Measurements from ENCODE around the gene PDE9A.

PDE9A gene

GRCh38 chr21:42767561-42767835, 114.1 kb downstream of the PDE9A start:
- no peak for DNase-seq (ENCODE audit: low read depth in 2 of 3, low spot score in 1 of 3)

- DNase-seq (ENCODE audit: low read depth in 2 of 3, low spot score in 1 of 3) = no peak
Measured at GRCh38 chr21:42768324-42769121, 115.1 kb downstream of the PDE9A start.

- no peak for DNase-seq (ENCODE audit: low read depth in 2 of 3, low spot score in 1 of 3)
Measured at GRCh38 chr21:42769183-42769819, 115.9 kb downstream of the PDE9A start.

- no peak for DNase-seq (ENCODE audit: low read depth in 2 of 3, low spot score in 1 of 3)
Measured at GRCh38 chr21:42769820-42770716, 116.6 kb downstream of the PDE9A start.

- DNase-seq (ENCODE audit: low read depth in 2 of 3, low spot score in 1 of 3) = no peak
Measured at GRCh38 chr21:42770717-42771502, 117.5 kb downstream of the PDE9A start.

- no peak for DNase-seq (ENCODE audit: low read depth in 2 of 3, low spot score in 1 of 3)
Measured at GRCh38 chr21:42771503-42771805, 118.0 kb downstream of the PDE9A start.

GRCh38 chr21:42775123-42775522, 121.7 kb downstream of the PDE9A start:
- DNase-seq (ENCODE audit: low read depth in 2 of 3, low spot score in 1 of 3) = no peak

- DNase-seq (ENCODE audit: low read depth in 2 of 3, low spot score in 1 of 3) = no peak
Measured at GRCh38 chr21:42775891-42776290, 122.5 kb downstream of the PDE9A start.

- no peak for DNase-seq (ENCODE audit: low read depth in 2 of 3, low spot score in 1 of 3)
Measured at GRCh38 chr21:42777064-42777756, 123.8 kb downstream of the PDE9A start.

- no peak for DNase-seq (ENCODE audit: low read depth in 2 of 3, low spot score in 1 of 3)
Measured at GRCh38 chr21:42777757-42778344, 124.4 kb downstream of the PDE9A start.

- DNase-seq (ENCODE audit: low read depth in 2 of 3, low spot score in 1 of 3) = no peak
Measured at GRCh38 chr21:42779431-42779861, 126.0 kb downstream of the PDE9A start.

- no peak for DNase-seq (ENCODE audit: low read depth in 2 of 3, low spot score in 1 of 3)
Measured at GRCh38 chr21:42780617-42781016, 127.2 kb downstream of the PDE9A start.

GRCh38 chr21:42781150-42781970, 127.9 kb downstream of the PDE9A start:
- no peak for DNase-seq (ENCODE audit: low read depth in 2 of 3, low spot score in 1 of 3)

- no peak for DNase-seq (ENCODE audit: low read depth in 2 of 3, low spot score in 1 of 3)
Measured at GRCh38 chr21:42781971-42782722, 128.7 kb downstream of the PDE9A start.

GRCh38 chr21:42782723-42783242, 129.4 kb downstream of the PDE9A start:
- DNase-seq (ENCODE audit: low read depth in 2 of 3, low spot score in 1 of 3) = no peak

- DNase-seq (ENCODE audit: low read depth in 2 of 3, low spot score in 1 of 3) = no peak
Measured at GRCh38 chr21:42784276-42784675, 130.9 kb downstream of the PDE9A start.

- no peak for DNase-seq (ENCODE audit: low read depth in 2 of 3, low spot score in 1 of 3)
Measured at GRCh38 chr21:42784896-42785451, 131.6 kb downstream of the PDE9A start.

Data from stimulated activated CD4-positive, alpha-beta T cell treated with anti-CD3 and anti-CD28 coated beads, Interleukin-12 subunit alpha, Interleukin-12 subunit beta, amount 100 ng/mL, for 48 hours (primary cell).